Measurements from ENCODE around the gene RPL38. TPM values are rescaled to one million over a fixed set of nuclear protein-coding genes. Genes with fewer than 3 reads are reported as not detected.

The RPL38 gene
- total RNA-seq, 1 donor from 2014 or later, result 919 TPM

- no peaks in the 10 kb centered on the region for H3K79me2 ChIP-seq (ENCODE audit: insufficient read depth, low read length)
- H3K9me3 ChIP-seq (ENCODE audit: insufficient read depth, low read depth, low read length), result no peaks in the 10 kb centered on the region
- H3K9me3 Mint-ChIP-seq (ENCODE audit: unreplicated experiment), result no peaks in the 10 kb centered on the region
- peaks cover 37% of the 10 kb centered on the region for H3K27me3 Mint-ChIP-seq (ENCODE audit: low read depth, unreplicated experiment)
- H3K36me3 Mint-ChIP-seq (ENCODE audit: low read depth, unreplicated experiment), result no peaks in the 10 kb centered on the region
- no peak overlapping the region for H3K4me2 ChIP-seq (ENCODE audit: low read length)
- H3K9ac ChIP-seq (ENCODE audit: low read length), result no peak overlapping the region
- H3K4me1 Mint-ChIP-seq (ENCODE audit: low read depth, unreplicated experiment), result no peaks in the 10 kb centered on the region
- H3K4me3 ChIP-seq (ENCODE audit: insufficient read depth, low read depth, low read length), result no peak overlapping the region
- H3K4me3 Mint-ChIP-seq (ENCODE audit: unreplicated experiment), result no peak overlapping the region
- no peak for TF ChIP-seq EZH2 (IDR thresholded peaks at IDR 0.05; ENCODE audit: insufficient read depth, low read length)
- no peak for TF ChIP-seq CTCF (IDR thresholded peaks at IDR 0.05; ENCODE audit: insufficient read depth, low read depth, low read length)
- no peak for FAIRE-seq
- no peaks in the 10 kb centered on the region for H3K4me1 ChIP-seq (ENCODE audit: insufficient read depth, low read length)
- H2AFZ ChIP-seq (ENCODE audit: low read depth, low read length), result no peak overlapping the region
- DNase-seq (ENCODE audit: low read depth), result no peak
- H3K27me3 ChIP-seq (ENCODE audit: insufficient read depth, low read length), result peaks cover 3% of the 10 kb centered on the region
- H3K27ac ChIP-seq (ENCODE audit: low read depth, low read length), result no peak overlapping the region
- no peaks in the 10 kb centered on the region for H4K20me1 ChIP-seq (ENCODE audit: insufficient read depth, low read length)
- no peaks in the 10 kb centered on the region for H3K36me3 ChIP-seq (ENCODE audit: insufficient read depth, low read length)
- H3K27ac Mint-ChIP-seq (ENCODE audit: unreplicated experiment), result no peak overlapping the region
Measured at GRCh38 chr17:74183411-74183810, 20.1 kb upstream of the RPL38 start.

- Histone ChIP-seq H2AFZ (ENCODE audit: low read depth, low read length) (no peak overlapping the region), H3K4me3 (ENCODE audit: insufficient read depth, low read depth, low read length) (no peak overlapping the region), H3K4me2 (ENCODE audit: low read length) (no peak overlapping the region), H3K4me1 (ENCODE audit: insufficient read depth, low read length) (no peaks in the 10 kb centered on the region), H3K79me2 (ENCODE audit: insufficient read depth, low read length) (no peaks in the 10 kb centered on the region), H3K9me3 (ENCODE audit: insufficient read depth, low read depth, low read length) (no peaks in the 10 kb centered on the region), H4K20me1 (ENCODE audit: insufficient read depth, low read length) (no peaks in the 10 kb centered on the region), H3K27me3 (ENCODE audit: insufficient read depth, low read length) (peaks cover 3% of the 10 kb centered on the region), H3K27ac (ENCODE audit: low read depth, low read length) (no peak overlapping the region), H3K9ac (ENCODE audit: low read length) (no peak overlapping the region), H3K36me3 (ENCODE audit: insufficient read depth, low read length) (no peaks in the 10 kb centered on the region)
- Mint-ChIP-seq H3K4me1 (ENCODE audit: low read depth, unreplicated experiment) (no peaks in the 10 kb centered on the region), H3K27ac (ENCODE audit: unreplicated experiment) (no peak overlapping the region), H3K36me3 (ENCODE audit: low read depth, unreplicated experiment) (no peaks in the 10 kb centered on the region), H3K9me3 (ENCODE audit: unreplicated experiment) (no peaks in the 10 kb centered on the region), H3K27me3 (ENCODE audit: low read depth, unreplicated experiment) (peaks cover 28% of the 10 kb centered on the region), H3K4me3 (ENCODE audit: unreplicated experiment) (no peak overlapping the region)
- TF ChIP-seq EZH2 (IDR thresholded peaks at IDR 0.05; ENCODE audit: insufficient read depth, low read length), result no peak
- TF ChIP-seq CTCF (IDR thresholded peaks at IDR 0.05; ENCODE audit: insufficient read depth, low read depth, low read length), result no peak
- FAIRE-seq, result no peak
- DNase-seq (ENCODE audit: low read depth), result no peak
Measured at GRCh38 chr17:74185571-74186185, 17.8 kb upstream of the RPL38 start.

- Histone ChIP-seq H3K27me3 (ENCODE audit: insufficient read depth, low read length) (no peaks in the 10 kb centered on the region), H3K4me1 (ENCODE audit: insufficient read depth, low read length) (no peaks in the 10 kb centered on the region), H3K27ac (ENCODE audit: low read depth, low read length) (no peak overlapping the region), H3K4me3 (ENCODE audit: insufficient read depth, low read depth, low read length) (no peak overlapping the region), H4K20me1 (ENCODE audit: insufficient read depth, low read length) (no peaks in the 10 kb centered on the region), H3K9ac (ENCODE audit: low read length) (no peak overlapping the region), H3K9me3 (ENCODE audit: insufficient read depth, low read depth, low read length) (no peaks in the 10 kb centered on the region), H2AFZ (ENCODE audit: low read depth, low read length) (no peak overlapping the region), H3K36me3 (ENCODE audit: insufficient read depth, low read length) (no peaks in the 10 kb centered on the region), H3K79me2 (ENCODE audit: insufficient read depth, low read length) (no peaks in the 10 kb centered on the region), H3K4me2 (ENCODE audit: low read length) (no peak overlapping the region)
- no peak for DNase-seq (ENCODE audit: low read depth)
- TF ChIP-seq CTCF (IDR thresholded peaks at IDR 0.05; ENCODE audit: insufficient read depth, low read depth, low read length) (no peak), EZH2 (IDR thresholded peaks at IDR 0.05; ENCODE audit: insufficient read depth, low read length) (no peak)
- Mint-ChIP-seq H3K4me3 (ENCODE audit: unreplicated experiment) (no peak overlapping the region), H3K36me3 (ENCODE audit: low read depth, unreplicated experiment) (no peaks in the 10 kb centered on the region), H3K27me3 (ENCODE audit: low read depth, unreplicated experiment) (peaks cover 20% of the 10 kb centered on the region), H3K4me1 (ENCODE audit: low read depth, unreplicated experiment) (no peaks in the 10 kb centered on the region), H3K27ac (ENCODE audit: unreplicated experiment) (no peak overlapping the region), H3K9me3 (ENCODE audit: unreplicated experiment) (no peaks in the 10 kb centered on the region)
- no peak for FAIRE-seq
Measured at GRCh38 chr17:74186498-74186897, 17.0 kb upstream of the RPL38 start.
